Common myeloid progenitor, CD34-positive (primary cell): ENCODE measurements around the gene CDH4.

Source experiments
- CTCF ChIA-PET: fragments of 350-600 bp; sonication (Branson Sonifier 250); formaldehyde crosslinking; loops from one replicate; lab custom pipeline; 2021; ENCODE audit warnings: antibody characterized with exemption; lab: Charles Lee
- POLR2A ChIA-PET: fragments of 350-600 bp; sonication (Branson Sonifier 250); formaldehyde crosslinking; loops from one replicate; lab custom pipeline; 2021; ENCODE audit warnings: antibody characterized with exemption; lab: Charles Lee
- DNase-seq, 3 donors: peaks; one replicate each; pipeline versions ENCODE4 v3.0.0 to v3.0.0-alpha.2; 2013
- H3K27ac ChIP-seq, 2 experiments: 1 replicate in 1 of 2; 2 replicates in 1 of 2; pipeline ENCODE4 v1.7.0; 2013; ENCODE audit warnings: inconsistent platforms in 2 of 2, low read length in 2 of 2, mild to moderate bottlenecking in 2 of 2, low read depth in 1 of 2, moderate library complexity in 1 of 2; ENCODE audit not compliant: severe bottlenecking in 2 of 2, insufficient read depth in 1 of 2, poor library complexity in 1 of 2
- H3K27me3 ChIP-seq, 5 experiments: replicated peaks in 2 of 5; 1 replicate in 3 of 5; 2 replicates in 2 of 5; pipeline versions ENCODE4 v1.6.1 to v1.7.0; 2013; ENCODE audit warnings: low read length in 4 of 5, mild to moderate bottlenecking in 2 of 5, moderate library complexity in 2 of 5, inconsistent platforms in 1 of 5; ENCODE audit not compliant: insufficient read depth in 5 of 5, control insufficient read depth in 4 of 5
- H3K36me3 ChIP-seq, 4 experiments: 1 replicate in 2 of 4; 2 replicates in 2 of 4; pipeline versions ENCODE4 v1.6.1 to v1.7.0; 2013; ENCODE audit warnings: low read length in 3 of 4, control low read depth in 1 of 4, mild to moderate bottlenecking in 1 of 4; ENCODE audit not compliant: control insufficient read depth in 4 of 4, insufficient read depth in 4 of 4
- H3K4me1 ChIP-seq, 4 experiments: 1 replicate in 3 of 4; 2 replicates in 1 of 4; pipeline versions ENCODE4 v1.6.1 to v1.7.1; 2013; ENCODE audit warnings: low read length in 3 of 4, mild to moderate bottlenecking in 3 of 4, control low read depth in 1 of 4, inconsistent platforms in 1 of 4, moderate library complexity in 1 of 4; ENCODE audit not compliant: control insufficient read depth in 4 of 4, insufficient read depth in 4 of 4; ENCODE audit errors: control extremely low read depth in 1 of 4
- H3K4me3 ChIP-seq, 7 experiments: 1 replicate in 4 of 7; 2 replicates in 3 of 7; pipeline versions ENCODE4 v1.5.1 to v1.7.0; 2013; ENCODE audit warnings: mild to moderate bottlenecking in 7 of 7, low read length in 6 of 7, moderate library complexity in 6 of 7, inconsistent platforms in 2 of 7, low read depth in 2 of 7, control low read depth in 1 of 7; ENCODE audit not compliant: insufficient read depth in 4 of 7, control insufficient read depth in 1 of 7; ENCODE audit errors: extremely low read depth in 1 of 7
- H3K9me3 ChIP-seq, 5 experiments: 1 replicate in 4 of 5; 2 replicates in 1 of 5; pipeline versions ENCODE4 v1.6.1 to v1.7.1; 2013; ENCODE audit warnings: low read length in 4 of 5, mild to moderate bottlenecking in 2 of 5, inconsistent platforms in 1 of 5, low read depth in 1 of 5, moderate library complexity in 1 of 5; ENCODE audit not compliant: control insufficient read depth in 4 of 5, insufficient read depth in 2 of 5; ENCODE audit errors: control extremely low read depth in 1 of 5
- WGBS: methylation state at CpG from one replicate; pipeline ENCODE4 v1.1.5; 2013; ENCODE audit not compliant: insufficient coverage; 5-methylcytosine and 5-hydroxymethylcytosine counted together

CDH4 gene

DNA sequence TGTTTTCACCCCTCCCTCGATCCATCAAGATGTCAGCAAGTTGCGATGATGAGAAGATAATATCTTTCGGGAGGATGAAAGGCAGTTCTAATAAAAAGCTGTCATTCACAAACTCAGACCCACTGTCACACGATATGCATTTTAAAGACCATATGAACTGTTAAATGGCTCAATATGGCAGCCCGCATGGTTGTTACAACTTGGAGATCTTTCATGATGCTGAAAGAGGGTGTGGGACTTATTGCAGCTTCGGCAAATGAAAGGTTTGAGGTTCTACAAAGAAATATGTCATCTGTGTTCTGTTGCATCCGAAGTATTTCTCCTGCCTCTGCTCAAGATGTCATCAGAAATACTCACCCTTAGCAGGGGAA is 128.5 kb downstream of the CDH4 start:
- 50% methylated on average over 4 of the region's 7 CpGs for WGBS
- ChIA-PET POLR2A (no interaction called here), CTCF (no interaction called here)

DNA sequence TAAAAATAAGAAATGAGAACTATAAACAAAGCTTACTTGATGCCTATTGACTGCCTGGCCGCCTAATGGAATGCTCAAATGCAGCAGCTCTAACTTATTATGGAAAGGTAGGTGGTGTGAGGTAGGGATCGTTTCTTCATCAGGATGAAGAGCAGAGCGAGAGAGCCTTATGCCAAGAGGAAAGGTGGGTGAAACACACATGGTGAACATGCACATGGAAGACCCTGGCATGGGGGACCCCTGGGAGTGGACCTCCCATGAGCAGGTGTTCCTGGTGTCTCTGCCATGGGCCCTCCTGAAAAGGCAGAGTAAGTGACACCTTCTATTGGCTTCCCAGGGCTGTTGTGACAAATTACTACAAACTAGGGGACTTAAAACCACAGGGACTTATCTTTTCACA is 130.1 kb downstream of the CDH4 start:
- H3K27ac ChIP-seq = no peak overlapping the region
- H3K27me3 ChIP-seq = no peaks in the 10 kb centered on the region
- POLR2A ChIA-PET = no interaction called here
- CTCF ChIA-PET = no interaction called here
- H3K9me3 ChIP-seq = peaks cover 0 to 42% (median 2%) of the 10 kb centered on the region in 5 experiments
- no peak overlapping the region for H3K4me3 ChIP-seq
- WGBS = 100% methylated on average over 2 of the region's 3 CpGs
- H3K4me1 ChIP-seq = peaks cover 0 to under 1% (median 0%) of the 10 kb centered on the region in 4 experiments
- no peak for DNase-seq
- H3K36me3 ChIP-seq = no peaks in the 10 kb centered on the region

More for the DNA sequence above, 128.5 kb downstream of the CDH4 start:
- DNase-seq = no peak
- Histone ChIP-seq H3K9me3 (peaks cover 0 to 49% (median 2%) of the 10 kb centered on the region in 5 experiments), H3K36me3 (no peaks in the 10 kb centered on the region), H3K27me3 (no peaks in the 10 kb centered on the region), H3K4me3 (no peak overlapping the region), H3K4me1 (no peaks in the 10 kb centered on the region), H3K27ac (no peak overlapping the region)

DNA sequence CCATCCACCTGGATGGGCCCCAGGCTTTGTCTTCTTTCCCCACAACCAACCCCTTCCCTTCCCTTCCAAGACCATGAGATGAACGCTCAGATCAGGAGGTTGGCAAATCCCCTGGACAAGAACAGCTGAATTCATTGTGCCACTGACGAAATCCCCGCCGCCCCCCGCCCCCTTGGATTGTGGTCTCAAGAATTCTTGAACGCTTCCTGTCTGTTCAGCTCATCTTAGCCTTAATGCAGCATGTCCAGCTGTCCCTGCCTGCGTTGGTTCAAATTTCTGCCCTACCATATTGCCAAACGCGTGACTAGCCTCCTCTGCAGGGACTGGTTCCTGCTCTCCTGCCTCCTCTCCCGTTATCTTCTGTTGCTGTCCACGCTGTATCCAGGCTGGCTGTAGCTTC is 133.2 kb downstream of the CDH4 start:
- 72% methylated on average over 11 of the region's 11 CpGs for WGBS
- CTCF ChIA-PET = no interaction called here
- Histone ChIP-seq H3K36me3 (no peaks in the 10 kb centered on the region), H3K9me3 (peaks cover 0 to 50% (median 9%) of the 10 kb centered on the region in 5 experiments), H3K27me3 (no peaks in the 10 kb centered on the region), H3K4me1 (peaks cover 0 to 5% (median 0%) of the 10 kb centered on the region in 4 experiments), H3K4me3 (no peak overlapping the region), H3K27ac (no peak overlapping the region)
- DNase-seq = no peak
- POLR2A ChIA-PET = no interaction called here

DNA sequence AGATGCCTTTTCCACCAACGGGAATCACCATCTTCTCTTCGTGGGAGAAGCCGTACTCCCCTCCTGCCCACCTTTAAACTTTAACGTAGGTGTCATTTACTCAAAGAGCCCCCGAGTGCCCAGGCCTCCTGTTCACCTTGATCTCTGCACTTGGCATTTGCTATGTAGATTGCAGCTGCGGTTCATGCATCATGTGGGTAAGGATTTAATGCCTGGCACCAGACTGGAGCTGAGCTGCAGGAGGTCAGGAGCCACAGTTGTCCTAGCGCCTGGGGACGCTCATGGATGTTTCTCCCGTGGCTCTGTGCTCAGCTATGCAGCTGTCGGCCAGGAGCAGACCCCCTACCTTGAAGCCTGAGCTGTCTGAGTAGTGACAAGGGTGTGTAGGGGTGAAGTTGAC is 133.7 kb downstream of the CDH4 start:
- 92% methylated on average over 10 of the region's 10 CpGs for WGBS
- ChIA-PET CTCF (no interaction called here), POLR2A (no interaction called here)
- Histone ChIP-seq H3K4me3 (no peak overlapping the region), H3K27me3 (no peaks in the 10 kb centered on the region), H3K36me3 (no peaks in the 10 kb centered on the region), H3K9me3 (peaks cover 0 to 50% (median 9%) of the 10 kb centered on the region in 5 experiments), H3K27ac (no peak overlapping the region), H3K4me1 (peaks cover 0 to 5% (median 0%) of the 10 kb centered on the region in 4 experiments)
- DNase-seq = no peak

DNA sequence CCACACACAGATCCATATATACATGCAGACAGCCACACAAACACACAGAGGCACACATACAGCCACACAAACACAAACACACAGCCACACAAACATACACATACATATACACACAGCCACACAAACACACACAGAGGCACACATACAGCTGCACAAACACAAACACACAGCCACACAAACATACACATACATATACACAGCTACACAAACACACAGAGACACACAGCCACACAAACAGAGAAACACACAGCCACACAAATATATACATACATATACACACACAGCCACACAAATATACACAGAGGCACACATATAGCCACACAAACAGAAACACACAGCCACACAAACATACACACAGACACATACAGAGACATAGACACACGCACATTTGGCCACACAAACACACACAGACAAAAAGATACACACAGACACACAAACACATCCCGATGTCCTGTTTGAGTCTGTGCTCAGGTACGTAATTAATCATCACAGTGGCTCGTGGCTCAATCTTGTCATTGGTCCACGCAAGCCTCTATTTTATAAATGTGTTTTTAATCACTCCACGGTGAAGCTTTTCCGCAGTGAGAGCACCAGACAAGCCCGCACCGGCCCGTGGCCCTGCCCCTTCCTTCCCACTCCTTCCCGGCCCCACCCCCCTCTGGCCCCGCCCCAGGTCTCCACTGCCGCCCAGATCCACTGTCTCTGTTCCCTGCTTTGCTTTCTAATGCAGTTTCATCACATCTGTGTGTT is 135.3 kb downstream of the CDH4 start:
- H3K27me3 ChIP-seq = no peaks in the 10 kb centered on the region
- H3K4me3 ChIP-seq = peak overlapping the region in 2 of 7 experiments; percentile 42 to 72
- no peaks in the 10 kb centered on the region for H3K36me3 ChIP-seq
- H3K4me1 ChIP-seq = peaks cover 0 to 5% (median 0%) of the 10 kb centered on the region in 4 experiments
- POLR2A ChIA-PET = no interaction called here
- WGBS = 31% methylated on average over 10 of the region's 13 CpGs
- no peak overlapping the region for H3K27ac ChIP-seq
- no peak for DNase-seq
- H3K9me3 ChIP-seq = peaks cover 0 to 51% (median 9%) of the 10 kb centered on the region in 5 experiments
- CTCF ChIA-PET = no interaction called here

DNA sequence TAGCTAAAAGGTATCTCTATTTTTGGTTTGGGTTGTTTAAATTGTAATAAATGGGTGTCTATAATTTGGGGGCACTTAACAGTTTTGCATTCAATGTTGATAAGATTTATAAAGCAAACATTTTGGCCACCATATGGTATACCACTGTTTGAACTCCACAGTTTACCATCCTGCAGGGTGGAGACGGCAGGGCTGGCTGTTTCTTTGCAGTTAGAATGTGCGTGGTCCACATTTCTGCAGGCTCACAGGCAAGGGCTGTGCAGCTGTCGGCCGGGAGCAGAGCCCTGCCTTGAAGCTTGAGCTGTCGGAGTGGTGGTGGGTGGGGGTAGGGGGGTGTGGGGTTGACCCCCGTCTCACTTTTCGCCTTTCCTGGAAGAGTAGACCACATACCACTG is 135.9 kb downstream of the CDH4 start:
- peaks cover 0 to 5% (median 0%) of the 10 kb centered on the region in 4 experiments for H3K4me1 ChIP-seq
- H3K27ac ChIP-seq = no peak overlapping the region
- DNase-seq = no peak
- no peaks in the 10 kb centered on the region for H3K36me3 ChIP-seq
- WGBS = 71% methylated on average over 1 of the region's 7 CpGs
- peaks cover 0 to 51% (median 9%) of the 10 kb centered on the region in 5 experiments for H3K9me3 ChIP-seq
- ChIA-PET POLR2A (no interaction called here), CTCF (no interaction called here)
- H3K4me3 ChIP-seq = no peak overlapping the region
- no peaks in the 10 kb centered on the region for H3K27me3 ChIP-seq

DNA sequence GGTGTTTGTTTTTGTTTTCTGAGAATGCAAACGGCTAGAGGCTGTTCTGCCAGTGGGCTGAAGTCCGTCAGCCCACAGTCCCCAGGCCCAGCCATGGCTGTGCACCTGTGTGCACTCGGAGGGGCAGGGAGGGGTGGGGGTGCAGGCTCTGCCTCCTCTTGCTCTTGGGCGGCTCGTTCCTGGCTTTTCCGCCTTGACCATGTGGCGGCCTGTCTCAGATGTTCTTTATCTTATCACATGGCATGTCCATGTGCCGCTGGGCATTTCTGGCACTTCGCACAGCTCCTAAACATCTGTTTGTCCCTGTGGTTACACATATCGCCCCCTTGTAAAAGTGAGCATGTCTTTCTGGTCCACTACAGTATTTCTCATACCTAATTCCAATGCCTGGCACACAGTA is 137.0 kb downstream of the CDH4 start:
- ChIA-PET POLR2A (no interaction called here), CTCF (no interaction called here)
- no peak for DNase-seq
- H3K4me3 ChIP-seq = no peak overlapping the region
- H3K27ac ChIP-seq = no peak overlapping the region
- WGBS = 97% methylated on average over 8 of the region's 10 CpGs
- peaks cover 0 to 5% (median 0%) of the 10 kb centered on the region in 4 experiments for H3K4me1 ChIP-seq
- H3K9me3 ChIP-seq = peaks cover 0 to 53% (median 9%) of the 10 kb centered on the region in 5 experiments
- H3K27me3 ChIP-seq = no peaks in the 10 kb centered on the region
- no peaks in the 10 kb centered on the region for H3K36me3 ChIP-seq
